Stimulated activated CD8-positive, alpha-beta memory T cell treated with anti-CD3 and anti-CD28 coated beads, Interleukin-2, amount 100 ng/mL, for 48 hours (primary cell): ENCODE results near the gene SPATS1.

Experiments
- DNase-seq, 2 donors: peaks; one replicate each; pipeline ENCODE4 v3.0.0-alpha.2; 2020; ENCODE audit warnings: low read depth in 2 of 2

Gene SPATS1

GRCh38 chr6:44387346-44388134 is 45.1 kb downstream of the SPATS1 start, which contains the start of gene CDC5L:
TSS of gene CDC5L (plus strand) at chr6:44387706. CDS start at chr6:44387824, 118 bp downstream.
- DNase-seq, result peak; percentile 84 to 88

DNA sequence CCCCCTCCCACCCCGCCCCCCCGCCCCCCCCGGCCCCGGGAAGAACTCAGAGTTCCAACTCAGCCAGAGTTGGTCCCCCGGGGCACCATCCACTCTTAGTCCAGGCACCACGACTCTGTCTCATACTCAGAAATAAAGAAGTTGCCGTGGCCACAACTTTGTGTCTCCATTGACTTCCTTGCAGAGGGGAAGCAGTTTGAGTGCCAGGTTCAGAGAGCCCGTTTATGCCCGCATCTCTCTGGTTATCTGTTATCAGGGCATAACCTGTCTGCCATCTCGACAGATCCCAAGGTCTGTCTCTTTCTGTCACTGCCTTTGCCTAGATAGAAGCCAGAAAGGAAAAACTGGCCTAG is 45.7 kb downstream of the SPATS1 start:
- no peak for DNase-seq

GRCh38 chr6:44388887-44389286 is 46.4 kb downstream of the SPATS1 start:
- DNase-seq, result no peak

DNA sequence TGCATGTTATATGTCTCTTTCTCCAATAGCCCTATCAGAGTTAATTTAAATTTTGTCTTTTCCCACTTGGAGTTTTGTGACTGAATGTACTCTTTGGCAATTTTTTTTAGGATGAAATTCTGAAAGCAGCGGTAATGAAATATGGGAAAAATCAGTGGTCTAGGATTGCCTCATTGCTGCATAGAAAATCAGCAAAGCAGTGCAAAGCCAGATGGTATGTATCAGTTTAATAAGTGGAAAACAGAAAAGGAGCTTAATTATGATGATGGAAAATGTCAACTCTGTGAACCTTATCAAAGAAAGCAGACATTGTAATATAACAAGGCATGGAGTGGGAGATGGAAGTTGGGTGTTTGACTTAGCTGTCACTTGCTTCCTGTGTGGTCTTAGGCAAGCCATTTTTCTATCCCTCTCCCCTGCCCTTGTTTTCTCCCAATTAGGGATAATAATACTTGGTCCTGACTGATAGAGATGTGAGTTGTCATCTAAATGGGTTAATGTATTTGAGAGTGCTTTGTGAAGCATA is 47.8 kb downstream of the SPATS1 start:
- no peak for DNase-seq
